GM12875 (cell line): ENCODE results near the gene JAK3.
A peak's percentile ranks its signal among the peaks of the same experiment; 100 is the strongest.

Experiments
- H3K4me3 ChIP-seq: one replicate; pipeline ENCODE4 v1.5.1; 2011; ENCODE audit warnings: low read depth, low read length, control low read depth
- CTCF ChIP-seq: IDR thresholded peaks from 2 replicates; pipeline ENCODE4 v1.5.1; 2011; ENCODE audit warnings: low read depth, mild to moderate bottlenecking, control low read depth, inconsistent platforms, low read length, moderate library complexity, borderline replicate concordance; ENCODE audit not compliant: insufficient read depth

Gene JAK3

DNA sequence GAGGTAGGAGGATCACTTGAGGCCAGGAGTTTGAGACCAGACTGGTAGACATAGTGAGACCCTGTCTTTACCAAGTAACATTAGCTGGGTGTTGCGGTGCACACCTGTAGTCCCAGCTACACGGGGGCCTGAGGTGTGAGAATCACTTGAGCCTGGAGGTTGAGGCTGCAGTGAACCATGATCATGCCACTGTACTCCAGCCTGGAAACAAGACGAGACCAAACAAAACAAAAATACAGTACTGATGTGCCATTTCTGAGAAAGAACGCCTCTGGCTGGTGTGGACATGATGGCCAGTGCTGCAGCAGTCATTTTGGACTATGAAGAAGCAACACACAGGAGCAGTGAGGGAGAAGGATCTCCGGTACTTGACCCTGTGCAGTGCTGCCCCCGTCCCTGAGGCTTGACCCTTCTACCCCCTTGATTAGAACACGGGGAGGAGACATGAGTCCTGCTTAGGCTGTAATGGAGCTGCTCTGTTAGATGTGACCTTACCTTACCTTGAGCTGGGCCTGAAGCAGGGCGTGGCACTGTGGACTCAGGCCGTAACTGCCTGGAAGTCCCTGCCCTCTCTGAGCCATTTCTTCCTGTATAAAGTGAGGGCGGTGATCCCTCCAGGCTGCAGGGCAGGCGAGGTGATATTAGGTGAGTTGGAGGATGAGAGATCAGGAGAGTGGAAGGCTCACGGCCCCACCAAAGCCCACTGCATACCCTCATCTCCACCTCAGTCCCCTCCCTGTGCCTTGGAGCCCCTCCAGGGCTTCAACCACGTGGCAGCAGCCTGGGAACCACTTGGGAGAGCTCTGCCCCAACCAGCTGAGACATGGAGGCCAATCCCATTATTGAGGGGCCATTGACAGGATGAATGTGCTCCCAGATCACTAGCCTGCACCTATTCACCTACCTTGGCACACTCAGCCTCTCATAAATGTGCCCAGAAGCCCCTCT lies 17.9 kb upstream of the JAK3 start:
- no peak overlapping the region for H3K4me3 ChIP-seq
- no peak for TF ChIP-seq CTCF

DNA sequence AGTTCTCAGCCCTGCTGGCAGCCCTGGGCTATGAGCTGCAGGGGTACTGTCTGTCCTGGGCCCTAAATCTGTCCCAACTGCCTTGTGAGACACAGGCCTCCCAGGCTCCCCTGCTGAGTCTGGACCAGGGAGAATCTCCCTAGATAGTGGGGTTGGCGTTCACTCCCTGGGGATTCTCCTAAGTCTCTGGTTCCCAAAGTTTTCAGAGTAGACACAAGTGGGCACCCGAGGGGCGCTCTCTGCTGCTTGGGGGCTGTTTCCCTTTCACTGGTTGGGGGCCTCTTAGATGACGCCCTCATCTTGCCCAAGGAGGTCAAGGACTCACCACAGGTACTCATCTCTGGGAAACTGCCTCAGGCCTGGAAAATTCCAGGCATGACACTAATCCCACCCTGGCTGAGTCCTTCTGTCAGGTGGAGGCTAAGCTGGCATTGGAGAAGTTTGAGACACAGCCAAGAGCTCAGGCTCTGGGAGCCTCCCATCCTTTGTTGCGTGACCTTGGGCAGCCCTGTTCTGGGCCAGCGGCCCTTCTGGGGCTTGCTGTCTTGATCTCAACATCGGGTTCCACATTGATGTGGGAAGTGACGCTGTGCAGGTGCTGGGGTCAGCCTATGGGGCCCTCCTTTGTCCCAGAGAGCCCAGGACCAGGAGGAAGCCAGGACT lies 15.9 kb upstream of the JAK3 start:
- TF ChIP-seq CTCF: no peak
- no peak overlapping the region for H3K4me3 ChIP-seq

DNA sequence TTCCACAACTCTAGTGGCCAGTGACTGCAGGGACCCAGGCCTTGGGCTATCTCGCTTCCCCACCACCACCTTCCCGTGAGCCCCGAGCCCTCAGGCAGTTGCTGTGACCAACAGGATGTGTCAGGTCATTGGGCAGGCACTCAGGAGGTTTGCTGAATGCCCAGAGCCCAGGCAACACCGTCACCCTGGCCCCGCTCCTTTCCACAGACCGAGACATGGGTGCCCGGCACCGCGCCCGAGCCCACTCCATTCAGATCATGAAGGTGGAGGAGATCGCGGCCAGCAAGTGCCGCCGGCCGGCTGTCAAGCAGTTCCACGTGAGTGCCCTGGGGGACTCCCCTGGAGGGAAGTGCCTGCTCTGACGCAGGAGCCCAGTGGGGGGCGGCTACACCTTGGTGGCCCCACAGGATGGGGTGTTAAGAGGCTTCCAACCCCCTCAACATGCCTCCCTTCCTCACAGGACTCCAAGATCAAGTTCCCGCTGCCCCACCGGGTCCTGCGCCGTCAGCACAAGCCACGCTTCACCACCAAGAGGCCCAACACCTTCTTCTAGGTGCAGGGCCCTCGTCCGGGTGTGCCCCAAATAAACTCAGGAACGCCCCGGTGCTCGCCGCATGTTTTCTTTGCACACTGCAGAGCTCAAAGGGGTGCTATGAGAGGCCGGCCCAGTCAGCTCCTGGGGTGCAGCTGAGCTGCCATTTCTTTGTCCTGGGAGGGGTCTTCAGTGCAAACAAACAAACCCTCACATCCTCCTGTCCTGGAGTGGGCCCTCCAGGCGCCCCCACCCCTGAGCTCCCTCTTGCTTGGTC lies 15.1 kb upstream of the JAK3 start:
- H3K4me3 ChIP-seq: no peak overlapping the region
- TF ChIP-seq CTCF: 0 out of 2 replicates have a peak, but pooled peaks have one; percentile 5

DNA sequence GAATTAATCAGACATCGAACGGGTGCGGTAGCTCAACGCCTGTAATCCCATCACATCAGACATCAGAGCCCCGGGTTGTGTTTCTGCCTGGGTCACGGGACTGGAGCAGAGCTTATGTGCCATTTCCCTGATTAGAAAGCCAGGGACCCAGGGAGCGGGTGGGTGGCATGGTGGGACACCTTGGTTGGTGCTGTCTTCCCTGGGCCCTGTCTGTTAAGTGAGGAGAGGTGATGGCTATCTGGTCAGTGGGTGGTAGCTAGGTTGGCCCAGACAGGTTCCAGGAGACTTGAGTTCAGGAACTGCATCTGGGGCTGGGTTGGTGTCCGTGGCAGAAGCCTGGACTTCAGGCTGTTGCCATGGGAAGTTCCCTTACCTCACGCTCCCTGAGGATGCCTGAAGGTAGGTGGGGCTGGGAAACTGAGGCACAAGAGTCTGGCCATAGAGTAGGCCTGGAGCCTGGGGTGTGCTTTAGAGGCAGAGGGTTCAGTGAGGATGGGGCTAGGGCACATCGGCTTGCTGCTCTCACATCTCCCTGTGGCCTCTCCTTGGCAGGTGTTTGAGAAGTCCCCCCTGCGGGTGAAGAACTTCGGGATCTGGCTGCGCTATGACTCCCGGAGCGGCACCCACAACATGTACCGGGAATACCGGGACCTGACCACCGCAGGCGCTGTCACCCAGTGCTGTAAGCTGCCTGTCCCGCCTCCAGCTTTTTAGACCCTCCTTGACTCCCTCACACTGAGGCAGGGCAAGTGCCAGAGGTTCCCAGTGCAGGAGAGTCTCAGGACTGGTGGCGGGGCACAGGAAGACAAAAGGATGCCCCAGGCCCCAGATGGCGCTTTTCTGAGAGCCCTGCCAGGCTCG lies 14.0 kb upstream of the JAK3 start:
- peak overlapping the region; percentile 74 for H3K4me3 ChIP-seq
- no peak for TF ChIP-seq CTCF

GRCh38 chr19:17860993-17861360 lies 13.2 kb upstream of the JAK3 start:
- H3K4me3 ChIP-seq: peak overlapping the region; percentile 74
- no peak for TF ChIP-seq CTCF

GRCh38 chr19:17860331-17860992 lies 12.7 kb upstream of the JAK3 start:
- H3K4me3 ChIP-seq: peak overlapping the region; percentile 74
- TF ChIP-seq CTCF: no peak
